NCI-H2171 (cell line): Measurements from ENCODE around the gene BRPF1.

Experiments
- DNase-seq: peaks from one replicate; lab custom pipeline; 2025; lab: John Stamatoyannopoulos, UW

The BRPF1 gene

DNA sequence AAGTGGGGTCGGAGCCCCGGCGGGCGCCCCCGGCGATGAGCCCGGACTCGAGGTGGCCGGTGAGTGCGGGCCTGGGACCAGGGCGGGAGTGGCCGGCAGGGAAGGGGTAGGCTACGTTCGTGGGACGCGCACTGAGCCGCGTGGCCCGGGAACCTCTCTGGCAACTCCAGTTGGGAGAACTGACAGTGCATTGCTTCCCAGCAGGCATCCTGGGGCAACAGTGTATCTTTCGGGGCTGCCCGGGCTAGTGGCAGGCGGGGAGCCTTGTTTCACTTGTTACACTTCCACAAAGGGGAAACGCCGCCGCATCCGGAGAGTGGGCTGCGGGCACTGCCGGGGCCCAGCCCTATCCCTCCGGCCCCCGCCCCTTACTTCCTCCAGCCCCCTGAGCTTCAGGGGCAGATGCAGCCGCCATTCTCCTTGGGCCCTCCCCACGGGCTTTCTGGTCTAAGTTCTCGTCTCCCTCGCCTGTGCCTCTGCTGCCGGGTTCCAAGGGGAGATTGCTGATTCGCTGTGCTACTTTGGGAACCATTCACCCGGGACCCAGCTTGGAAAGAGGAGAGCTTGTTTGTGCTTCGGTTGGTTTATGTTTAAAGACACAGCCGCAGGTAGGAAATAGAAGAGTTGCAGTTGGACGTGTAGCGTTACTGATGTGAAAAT, 675 bp downstream of the BRPF1 start:
- DNase-seq = no peak

DNA sequence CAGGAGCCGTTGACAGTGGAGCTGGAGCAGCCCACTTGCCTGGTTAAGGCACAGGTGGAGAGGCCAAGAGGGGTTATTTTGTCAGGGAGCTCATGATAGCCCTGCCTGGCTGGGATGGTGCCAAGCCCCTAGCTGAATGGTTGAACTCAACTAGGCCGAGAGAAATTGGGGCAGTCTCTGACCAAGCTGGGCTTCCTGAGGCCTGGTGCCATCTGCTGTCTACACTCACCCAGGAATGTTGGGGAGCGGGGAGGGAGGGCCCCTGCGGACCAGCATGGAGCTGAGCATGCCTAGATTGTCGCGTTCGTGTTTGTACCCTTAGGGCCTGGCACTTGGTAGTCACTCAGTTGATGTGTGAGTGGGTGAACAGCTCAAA, 1.2 kb downstream of the BRPF1 start:
- DNase-seq = no peak

DNA sequence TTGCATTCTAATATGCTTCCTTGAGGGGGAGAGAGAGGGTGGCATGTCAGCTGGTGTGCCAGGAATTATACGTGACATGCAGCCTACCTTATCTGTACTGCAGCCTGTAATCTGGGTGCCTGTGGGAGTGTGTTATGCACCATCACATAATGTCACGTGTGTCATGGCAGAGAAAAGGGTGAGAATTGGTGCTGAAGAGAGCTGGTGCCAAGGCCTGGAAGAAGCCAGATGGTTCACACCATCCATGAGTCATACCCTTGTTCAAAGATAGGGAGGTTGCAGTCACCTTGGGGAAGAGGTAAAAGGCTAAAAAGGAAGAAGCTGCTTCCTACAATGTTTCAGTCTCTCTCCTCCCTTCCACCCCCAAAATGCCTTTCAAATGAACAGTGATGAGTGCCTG, 5.3 kb downstream of the BRPF1 start:
- no peak for DNase-seq

DNA sequence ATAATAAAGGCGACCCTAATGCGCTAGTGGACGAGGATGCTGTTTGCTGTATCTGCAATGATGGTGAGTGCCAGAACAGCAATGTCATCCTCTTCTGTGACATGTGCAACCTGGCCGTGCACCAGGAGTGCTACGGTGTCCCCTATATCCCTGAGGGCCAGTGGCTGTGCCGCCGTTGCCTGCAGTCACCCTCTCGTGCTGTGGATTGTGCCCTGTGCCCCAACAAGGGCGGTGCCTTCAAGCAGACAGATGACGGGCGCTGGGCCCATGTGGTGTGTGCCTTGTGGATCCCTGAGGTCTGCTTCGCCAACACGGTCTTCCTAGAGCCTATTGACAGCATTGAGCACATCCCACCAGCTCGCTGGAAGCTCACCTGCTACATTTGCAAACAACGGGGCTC, 7.6 kb downstream of the BRPF1 start:
- no peak for DNase-seq

DNA sequence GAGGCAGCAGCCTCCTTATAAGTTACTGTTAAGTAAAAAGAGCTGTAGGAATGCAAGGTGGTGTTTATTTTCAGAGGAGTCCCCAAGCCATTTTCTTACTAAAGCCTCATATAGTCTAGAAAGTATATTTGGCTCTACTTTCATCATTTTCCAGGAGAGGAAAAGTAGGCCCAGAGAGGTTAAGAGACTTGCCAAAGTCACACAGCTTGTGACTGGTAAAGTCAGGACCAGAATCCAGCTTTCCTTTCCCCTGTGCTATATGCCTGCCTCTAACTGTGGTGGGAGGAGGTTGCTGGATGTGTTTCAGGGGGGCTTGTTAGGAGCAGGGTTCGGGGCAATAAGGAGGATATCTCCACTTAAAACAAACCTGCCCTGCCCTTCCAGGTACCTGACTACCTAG, 11.0 kb downstream of the BRPF1 start:
- DNase-seq = no peak

DNA sequence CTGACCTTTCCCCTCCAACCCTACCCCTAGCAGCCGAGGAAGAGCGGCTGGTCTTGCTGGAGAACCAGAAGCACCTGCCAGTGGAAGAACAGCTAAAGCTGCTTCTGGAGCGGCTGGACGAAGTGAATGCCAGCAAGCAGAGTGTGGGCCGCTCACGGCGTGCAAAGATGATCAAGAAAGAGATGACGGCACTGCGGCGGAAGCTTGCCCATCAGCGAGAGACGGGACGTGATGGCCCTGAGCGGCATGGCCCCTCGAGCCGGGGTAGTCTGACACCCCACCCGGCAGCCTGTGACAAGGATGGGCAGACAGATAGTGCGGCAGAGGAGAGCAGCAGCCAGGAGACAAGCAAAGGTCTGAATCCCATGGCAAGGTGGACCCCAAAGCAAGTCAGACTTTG, 12.0 kb downstream of the BRPF1 start:
- DNase-seq = no peak

DNA sequence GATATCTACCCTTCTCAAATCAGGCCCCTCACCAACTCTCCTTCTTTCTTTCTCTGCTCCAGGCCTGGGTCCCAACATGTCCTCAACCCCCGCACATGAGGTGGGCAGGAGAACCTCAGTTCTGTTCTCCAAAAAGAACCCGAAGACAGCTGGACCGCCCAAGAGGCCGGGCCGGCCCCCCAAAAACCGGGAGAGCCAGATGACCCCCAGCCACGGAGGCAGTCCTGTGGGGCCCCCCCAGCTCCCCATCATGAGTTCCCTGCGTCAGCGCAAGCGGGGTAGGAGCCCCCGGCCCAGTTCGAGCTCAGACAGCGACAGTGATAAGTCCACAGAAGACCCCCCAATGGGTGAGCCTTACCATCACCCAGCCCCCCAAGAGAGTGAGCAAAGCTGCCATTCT, 12.6 kb downstream of the BRPF1 start:
- no peak for DNase-seq

DNA sequence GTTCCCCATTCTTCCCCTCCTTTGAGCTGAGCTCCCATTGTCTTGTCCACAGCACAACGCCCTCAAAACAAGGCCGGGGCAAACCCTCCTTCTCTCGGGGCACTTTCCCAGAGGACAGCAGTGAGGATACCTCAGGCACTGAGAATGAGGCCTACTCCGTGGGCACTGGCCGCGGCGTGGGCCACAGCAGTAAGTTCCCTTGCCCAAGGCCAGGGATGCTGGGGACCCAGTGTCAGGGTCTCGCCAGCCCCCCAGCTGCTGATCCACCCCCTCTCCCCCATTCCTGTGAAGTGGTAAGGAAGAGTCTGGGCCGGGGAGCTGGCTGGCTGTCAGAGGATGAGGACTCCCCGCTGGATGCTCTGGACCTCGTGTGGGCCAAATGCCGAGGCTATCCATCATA, 14.0 kb downstream of the BRPF1 start:
- DNase-seq = no peak

DNA sequence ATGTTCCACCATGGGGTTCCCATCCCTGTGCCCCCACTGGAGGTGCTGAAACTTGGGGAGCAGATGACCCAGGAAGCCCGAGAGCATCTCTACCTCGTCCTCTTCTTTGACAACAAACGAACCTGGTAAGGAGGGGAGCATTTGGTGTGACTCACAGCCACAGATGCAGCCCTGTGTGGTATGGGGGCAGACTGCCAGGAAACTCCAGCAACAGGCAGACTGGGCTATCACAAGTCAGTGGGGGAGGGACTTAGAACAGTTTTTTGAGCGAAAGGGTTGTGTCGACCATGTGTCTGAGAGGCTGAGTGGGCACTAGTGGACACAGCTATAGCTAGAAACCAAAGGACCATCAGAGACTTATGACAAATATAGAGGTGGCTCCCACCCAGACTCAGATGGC, 14.8 kb downstream of the BRPF1 start:
- DNase-seq = no peak

DNA sequence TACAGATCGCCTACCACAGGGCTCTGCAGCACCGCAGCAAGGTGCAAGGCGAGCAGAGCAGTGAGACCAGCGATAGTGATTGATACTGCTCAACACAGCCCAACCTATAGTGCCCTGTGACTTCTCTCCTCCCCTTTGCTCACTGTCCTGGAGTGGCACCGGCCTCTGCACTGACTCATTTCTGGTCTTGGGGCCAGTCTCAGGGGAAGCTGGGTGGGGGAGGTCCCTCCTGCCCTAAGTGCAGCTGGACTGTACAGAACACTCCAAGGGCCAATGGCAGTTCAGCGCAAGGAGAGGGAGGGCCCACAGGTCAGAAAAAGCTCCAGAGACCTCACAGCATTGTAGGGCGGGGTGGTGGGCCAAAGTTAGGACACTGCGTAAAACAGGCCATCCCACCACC, 15.7 kb downstream of the BRPF1 start:
- DNase-seq = no peak

DNA sequence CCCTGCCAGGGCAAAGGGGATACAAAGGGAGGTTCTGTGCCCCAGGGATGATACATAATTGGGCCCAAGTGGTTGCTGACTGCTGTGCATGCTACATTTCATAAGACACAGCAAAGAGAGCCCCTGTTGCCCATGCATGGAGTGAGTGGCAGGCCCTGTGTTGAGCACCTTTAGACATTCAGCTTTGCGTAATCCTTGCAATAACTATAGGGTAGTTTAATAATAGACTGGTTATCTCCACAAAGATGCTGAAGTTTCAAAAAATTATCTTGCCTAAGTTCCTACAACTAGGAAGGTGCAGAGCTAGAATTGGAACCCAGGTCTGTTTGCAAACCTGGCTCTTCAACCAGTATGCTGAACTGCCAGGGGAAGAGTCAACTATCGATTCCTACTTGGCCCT, 16.5 kb downstream of the BRPF1 start:
- DNase-seq = no peak

DNA sequence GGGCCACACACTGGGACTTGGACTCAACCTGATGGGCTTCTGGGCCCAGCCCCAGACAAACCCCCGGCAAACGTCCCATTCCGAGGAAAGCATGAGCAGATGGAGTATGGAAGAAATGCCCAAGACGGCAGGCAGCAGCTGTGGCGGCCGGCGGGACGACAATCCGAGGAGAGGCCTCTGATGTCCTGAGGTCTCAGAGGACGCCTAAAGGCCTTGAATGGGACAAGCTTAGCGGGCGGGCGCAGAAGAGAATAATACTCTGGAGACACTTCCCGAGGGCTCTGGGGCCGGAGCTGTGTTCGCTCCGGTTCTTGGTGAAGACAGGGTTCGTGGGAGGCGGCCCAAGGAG, 17.7 kb downstream of the BRPF1 start:
- DNase-seq = no peak

DNA sequence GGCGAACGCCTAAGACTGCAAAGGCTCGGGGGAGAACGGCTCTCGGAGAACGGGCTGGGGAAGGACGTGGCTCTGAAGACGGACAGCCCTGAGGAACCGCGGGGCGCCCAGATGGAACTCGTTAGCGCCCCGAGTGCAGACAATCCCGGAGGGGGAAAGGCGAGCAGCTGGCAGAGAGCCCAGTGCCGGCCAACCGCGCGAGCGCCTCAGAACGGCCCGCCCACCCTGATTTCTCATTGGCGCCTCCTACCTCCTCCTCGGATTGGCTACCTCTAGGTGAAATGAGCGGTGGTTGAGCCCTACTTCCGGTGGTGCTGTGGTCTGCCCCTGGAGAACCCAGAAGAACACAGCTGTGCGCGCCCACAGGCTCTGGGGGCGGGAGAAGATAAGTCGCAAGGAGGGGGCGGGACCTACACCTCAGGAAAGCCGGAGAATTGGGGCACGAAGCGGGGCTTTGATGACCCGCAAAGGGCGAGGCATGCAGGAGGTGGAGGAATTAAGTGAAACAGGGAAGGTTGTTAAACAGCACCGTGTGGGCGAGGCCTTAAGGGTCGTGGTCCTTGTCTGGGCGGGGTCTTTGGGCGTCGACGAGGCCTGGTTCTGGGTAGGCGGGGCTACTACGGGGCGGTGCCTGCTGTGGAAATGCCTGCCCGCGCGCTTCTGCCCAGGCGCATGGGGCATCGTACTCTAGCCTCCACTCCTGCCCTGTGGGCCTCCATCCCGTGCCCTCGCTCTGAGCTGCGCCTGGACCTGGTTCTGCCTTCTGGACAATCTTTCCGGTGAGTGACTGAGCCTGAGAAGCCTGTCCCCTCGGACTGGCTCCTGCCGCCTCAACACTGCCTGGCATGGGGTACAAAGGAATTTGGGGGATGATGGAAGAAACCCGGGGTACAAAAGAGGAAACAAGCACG, 18.4 kb downstream of the BRPF1 start, which contains the start of gene OGG1:
OGG1 (plus strand) TSS at position 308 of the 911 bp plus-strand sequence; CDS start at position 643, 335 bp downstream.
- peak; percentile 86 for DNase-seq

DNA sequence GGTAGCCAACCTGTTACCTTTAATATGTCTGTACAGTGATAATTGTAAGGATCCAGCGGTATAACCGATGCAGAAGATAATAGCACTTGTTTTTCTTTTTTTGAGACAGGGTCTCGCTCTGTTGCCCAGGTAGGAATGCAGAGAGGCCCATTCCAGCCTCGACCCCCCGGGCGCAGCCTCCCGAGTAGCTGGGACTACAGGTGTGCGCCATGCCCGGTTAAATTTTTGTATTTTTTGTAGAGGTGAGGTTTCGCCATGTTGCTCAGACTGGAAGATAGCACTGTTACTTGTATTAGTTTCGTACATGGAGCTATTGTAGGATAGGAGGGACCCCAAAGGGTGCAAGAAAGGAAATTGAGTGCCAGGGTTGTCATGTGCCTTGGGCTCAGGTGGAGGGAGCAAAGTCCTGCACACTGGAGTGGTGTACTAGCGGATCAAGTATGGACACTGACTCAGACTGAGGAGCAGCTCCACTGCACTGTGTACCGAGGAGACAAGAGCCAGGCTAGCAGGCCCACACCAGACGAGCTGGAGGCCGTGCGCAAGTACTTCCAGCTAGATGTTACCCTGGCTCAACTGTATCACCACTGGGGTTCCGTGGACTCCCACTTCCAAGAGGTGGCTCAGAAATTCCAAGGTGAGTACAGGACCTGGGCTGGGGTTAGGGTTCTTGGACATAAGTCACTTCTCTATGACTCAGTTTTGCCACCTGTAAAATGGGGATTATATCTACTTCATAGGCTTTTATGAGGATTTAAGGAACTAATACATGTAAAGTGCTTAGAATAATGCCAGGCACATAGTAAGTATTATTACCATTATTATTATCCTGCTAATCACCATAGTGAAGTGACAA, 19.2 kb downstream of the BRPF1 start:
- DNase-seq = no peak

DNA sequence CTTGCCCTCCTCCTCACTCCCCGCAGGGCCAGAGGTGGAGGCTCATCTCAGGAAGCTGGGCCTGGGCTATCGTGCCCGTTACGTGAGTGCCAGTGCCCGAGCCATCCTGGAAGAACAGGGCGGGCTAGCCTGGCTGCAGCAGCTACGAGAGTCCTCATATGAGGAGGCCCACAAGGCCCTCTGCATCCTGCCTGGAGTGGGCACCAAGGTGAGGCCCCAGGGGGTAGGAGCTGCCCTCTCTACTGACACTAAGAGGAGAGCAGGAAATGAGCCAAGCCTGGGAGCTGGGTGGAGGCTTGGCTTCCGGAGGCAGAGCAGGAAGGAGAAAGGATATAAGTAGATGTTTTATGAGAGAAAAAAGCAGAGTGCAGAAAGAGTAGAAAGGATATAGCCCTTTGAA, 23.1 kb downstream of the BRPF1 start:
- DNase-seq = no peak

DNA sequence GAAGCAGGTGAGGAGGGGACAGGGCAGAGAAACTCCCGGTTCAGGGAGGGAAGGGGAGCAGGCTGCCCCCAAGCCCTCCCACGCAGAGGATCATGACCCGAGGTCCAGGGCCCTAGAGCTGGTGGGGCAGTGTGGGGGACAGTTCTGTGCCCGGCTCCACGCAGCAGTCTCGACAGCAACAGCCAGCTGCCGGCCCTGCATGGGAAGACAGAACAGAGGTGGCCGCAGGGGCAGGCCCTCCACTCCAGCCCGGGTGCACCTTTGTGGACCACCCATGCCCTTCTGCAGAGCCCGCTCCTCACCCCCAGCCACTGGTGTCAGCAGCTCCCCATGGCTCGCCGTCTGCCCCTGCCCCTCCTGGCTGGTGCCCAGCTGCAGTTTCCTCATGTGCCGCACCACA, 25.9 kb downstream of the BRPF1 start:
- DNase-seq = no peak

DNA sequence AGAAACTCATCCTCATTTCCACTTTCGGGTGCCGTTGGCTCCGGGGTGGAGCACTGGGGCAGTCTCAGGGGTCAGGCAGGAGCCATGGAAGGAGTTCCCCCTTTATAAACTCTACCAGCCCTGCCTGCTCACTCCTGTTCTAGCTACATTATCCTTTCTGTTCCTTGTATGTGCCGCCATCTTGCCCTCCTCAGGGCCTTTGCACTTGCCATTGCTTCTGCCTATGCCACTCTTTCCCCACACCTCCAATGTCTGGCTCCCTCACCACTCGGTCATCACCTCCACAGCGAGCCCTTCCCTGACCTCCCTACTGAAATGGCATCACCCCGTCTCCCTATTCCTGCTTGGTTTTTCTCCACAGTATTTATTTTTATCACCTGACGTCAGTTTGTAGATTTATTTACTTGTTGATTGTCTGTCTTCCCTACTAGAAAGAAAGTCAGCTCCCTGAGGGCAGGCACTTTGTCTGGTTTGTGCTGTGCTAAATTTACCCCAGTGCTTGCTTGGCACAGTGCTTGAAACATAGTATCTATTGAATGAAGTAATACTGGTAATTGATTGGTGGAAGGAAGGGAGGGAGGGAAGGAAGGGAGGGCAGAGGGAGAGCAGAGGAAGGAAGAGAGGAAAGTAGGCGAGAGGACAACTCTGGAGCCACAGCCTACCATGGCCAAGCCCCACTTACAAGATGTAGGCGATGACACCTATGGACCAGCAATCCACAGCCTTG, 29.4 kb downstream of the BRPF1 start:
- DNase-seq = no peak

DNA sequence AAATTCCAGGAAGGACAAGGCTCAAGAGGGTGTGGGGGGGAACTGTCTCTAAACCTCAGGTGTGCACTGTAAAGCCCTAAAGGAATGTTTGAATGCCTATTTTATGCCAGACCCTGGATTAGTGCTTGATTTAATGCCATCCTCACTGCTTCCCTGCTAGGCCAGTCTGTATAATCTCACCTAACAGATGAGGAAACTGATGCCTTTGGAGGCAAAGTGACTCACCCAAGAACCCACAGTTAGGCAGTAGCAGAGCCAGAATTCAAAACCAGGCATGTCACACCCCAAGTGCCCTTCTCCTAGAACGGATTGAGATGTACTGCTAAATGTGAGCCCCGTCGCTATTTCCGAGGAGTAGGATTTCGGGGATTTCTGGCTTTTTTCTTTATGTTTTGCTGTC, 30.4 kb downstream of the BRPF1 start:
- no peak for DNase-seq

DNA sequence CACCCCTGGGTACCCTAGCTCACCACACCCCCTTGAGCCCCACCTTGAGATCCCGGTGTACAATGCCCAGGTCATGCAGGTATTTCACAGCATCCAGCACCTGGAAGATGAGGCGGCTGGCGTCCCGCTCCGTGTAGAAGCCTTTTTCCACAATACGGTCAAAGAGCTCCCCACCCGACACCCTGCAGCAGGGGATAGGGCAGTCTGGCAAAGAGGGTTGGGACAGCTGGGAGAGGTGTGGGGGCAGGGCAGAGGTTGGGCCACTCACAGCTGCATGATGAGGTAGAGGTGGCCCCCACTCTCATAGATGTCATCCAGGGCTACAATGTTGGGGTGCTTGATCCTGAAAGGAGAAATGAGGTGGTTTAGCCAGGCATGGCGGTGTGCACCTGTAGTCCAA, 31.3 kb downstream of the BRPF1 start:
- no peak for DNase-seq

DNA sequence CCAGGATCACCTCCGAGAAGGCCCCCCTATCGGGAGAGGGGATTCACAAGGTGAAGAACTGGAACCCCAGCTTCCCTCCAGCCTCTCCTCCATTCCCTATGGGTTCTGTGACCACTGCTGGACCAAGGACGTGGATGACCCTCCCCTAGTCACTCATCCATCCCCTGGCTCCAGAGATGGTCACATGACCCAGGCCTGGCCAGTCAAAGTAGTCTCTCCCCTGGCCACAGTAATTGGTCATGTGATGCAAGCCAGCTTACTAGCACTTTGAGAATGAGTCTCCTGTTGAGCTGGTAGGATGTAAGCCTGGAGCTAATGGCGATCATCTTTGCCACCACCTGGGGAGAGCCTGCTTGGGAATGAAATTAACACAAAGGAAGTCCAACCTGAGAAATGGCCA, 34.3 kb downstream of the BRPF1 start:
- DNase-seq = no peak

DNA sequence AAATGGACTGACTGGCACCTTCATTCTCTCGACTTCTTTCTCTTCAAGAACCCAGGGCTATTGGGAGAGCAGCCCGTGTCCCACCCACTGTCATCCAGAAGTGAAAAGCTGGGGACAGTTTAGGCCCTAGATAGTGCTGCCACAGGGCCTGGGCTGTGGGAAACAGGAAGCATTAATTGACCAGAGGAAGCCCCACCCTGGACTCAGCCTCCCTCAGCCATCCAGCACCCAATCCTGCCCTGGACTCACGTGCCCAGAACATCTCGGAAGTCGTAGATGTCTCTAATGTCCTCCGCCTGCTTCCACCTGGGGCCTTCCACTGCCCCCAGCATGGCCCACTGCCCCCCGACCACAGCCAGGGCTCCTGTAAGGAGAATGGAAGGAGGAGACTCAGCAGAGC, 35.9 kb downstream of the BRPF1 start:
- no peak for DNase-seq

DNA sequence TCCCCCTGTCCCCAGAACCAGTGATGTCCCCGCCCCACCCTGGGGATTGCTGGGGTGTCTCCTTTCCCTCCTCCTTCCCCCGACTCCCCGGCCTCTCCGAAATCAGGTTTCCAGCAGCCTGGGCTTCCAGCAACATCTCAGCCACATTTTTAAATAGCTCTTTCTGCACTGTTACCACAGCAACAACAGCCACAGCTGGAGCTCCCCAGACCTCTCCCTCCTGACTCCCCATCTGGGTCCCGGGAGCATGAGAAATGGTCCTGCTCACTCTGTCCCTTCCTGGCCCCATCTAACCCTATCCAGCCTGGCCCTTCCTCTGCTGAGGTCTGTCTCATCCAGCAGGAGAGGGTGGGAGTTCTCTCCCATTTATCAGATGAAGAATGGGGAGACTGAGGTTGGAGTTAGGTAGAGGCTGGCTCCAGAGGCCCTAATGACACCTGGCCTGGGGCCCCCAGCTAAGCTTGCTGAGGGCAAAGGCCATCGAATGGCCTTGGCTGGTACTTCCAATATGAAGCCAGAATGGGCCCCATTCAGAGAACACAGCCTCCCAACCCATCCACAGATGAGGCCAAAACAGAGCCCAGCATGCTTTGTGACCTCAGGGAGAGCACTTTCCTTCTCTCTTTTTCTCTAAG, 36.7 kb downstream of the BRPF1 start:
- DNase-seq = no peak
